HCT116 (cell line): Measurements from ENCODE around the gene ZNF536. TPM values are rescaled to one million over a fixed set of nuclear protein-coding genes. Genes with fewer than 3 reads are reported as not detected.

ENCODE experiments used
- ATAC-seq: fragments of 200-7000 bp; cut with Tn5 transposase; 2 replicates; pipeline ENCODE4 v1.9.1; 2020; ENCODE audit warnings: mild to moderate bottlenecking, moderate library complexity
- BruUV-seq: library from RNA; stranded (reverse); fragments of 400-500 nt; replicated peaks from 2 replicates; lab custom pipeline; 2021; lab: Mats Ljungman, UMichigan
- CTCF ChIA-PET: fragments of 300-600 bp; sonication (Branson Sonifier 250); formaldehyde crosslinking; loops from one replicate; lab custom pipeline; 2021; ENCODE audit warnings: antibody characterized with exemption; lab: Charles Lee
- POLR2A ChIA-PET: fragments of 300-600, 350-600 bp; sonication (Branson Sonifier 250); formaldehyde crosslinking; loops from one replicate; lab custom pipeline; 2021; ENCODE audit warnings: antibody characterized with exemption; lab: Charles Lee
- RAD21 ChIA-PET, 2 experiments: fragments of 300-600 bp; sonication (Branson Sonifier 250); formaldehyde crosslinking; loops; one replicate each; lab custom pipeline; 2023; ENCODE audit warnings: low total read pairs in 2 of 2; ENCODE audit not compliant: uncharacterized antibody in 2 of 2, unreplicated experiment in 2 of 2, low non-redundant PET in 1 of 2; lab: Charles Lee
- DNase-seq: peaks from one replicate; pipeline ENCODE4 v3.0.0-alpha.2; 2010; ENCODE audit warnings: low read depth, low spot score
- H2AFZ ChIP-seq: fragments of 200-600 bp; shearing (Covaris generic), sonication (generic); 2 replicates; pipeline ENCODE4 v1.6.1; 2017; ENCODE audit warnings: low read depth, mixed run types, mixed read lengths, antibody characterized with exemption, low read length; ENCODE audit not compliant: poor library complexity, severe bottlenecking
- H3K27ac ChIP-seq: 2 replicates; pipeline ENCODE4 v1.5.1; 2012; ENCODE audit warnings: low read depth, low read length
- H3K27me3 ChIP-seq: fragments of 200-600 bp; sonication (generic); 2 replicates; pipeline ENCODE4 v1.6.1; 2016; ENCODE audit warnings: mixed run types, low read length, mixed read lengths; ENCODE audit not compliant: insufficient read depth
- H3K36me3 ChIP-seq, 2 experiments: fragments of 200-500 bp in 1 of 2; fragments of 200-600 bp in 1 of 2; sonication (Bioruptor generic) in 1 of 2; sonication (generic) in 1 of 2; 2 replicates each; pipeline versions ENCODE4 v1.5.1 to v1.6.1; 2014 to 2016; ENCODE audit warnings: low read length in 2 of 2, inconsistent platforms in 1 of 2, mixed read lengths in 1 of 2, mixed run types in 1 of 2; ENCODE audit not compliant: insufficient read depth in 2 of 2, control insufficient read depth in 1 of 2
- H3K4me1 ChIP-seq, 2 experiments: fragments of 200-600 bp in 1 of 2; sonication (generic) in 1 of 2; 2 replicates each; pipeline versions ENCODE4 v1.5.1 to v1.6.1; 2012 to 2017; ENCODE audit warnings: low read length in 2 of 2, inconsistent platforms in 1 of 2, mild to moderate bottlenecking in 1 of 2, mixed read lengths in 1 of 2, mixed run types in 1 of 2, moderate library complexity in 1 of 2; ENCODE audit not compliant: insufficient read depth in 2 of 2, control insufficient read depth in 1 of 2
- H3K4me2 ChIP-seq: fragments of 200-600 bp; sonication (generic); 2 replicates; pipeline ENCODE4 v1.6.1; 2017; ENCODE audit warnings: mixed run types, low read length, mixed read lengths
- H3K4me3 ChIP-seq, 2 experiments: fragments of 200-600 bp in 1 of 2; sonication (generic) in 1 of 2; replicated peaks in 1 of 2; 2 replicates each; pipeline ENCODE4 v1.5.1; 2011 to 2016; ENCODE audit warnings: low read length in 2 of 2, control low read depth in 1 of 2, low read depth in 1 of 2, mild to moderate bottlenecking in 1 of 2, mixed read lengths in 1 of 2, mixed run types in 1 of 2
- H3K79me2 ChIP-seq: fragments of 200-600 bp; sonication (generic); 2 replicates; pipeline ENCODE4 v1.6.1; 2017; ENCODE audit warnings: mild to moderate bottlenecking, mixed run types, low read length, moderate library complexity, mixed read lengths; ENCODE audit not compliant: insufficient read depth
- H3K9ac ChIP-seq: fragments of 200-600 bp; sonication (generic); 2 replicates; pipeline ENCODE4 v1.6.1; 2016; ENCODE audit warnings: low read length, mixed read lengths
- H3K9me2 ChIP-seq: fragments of 200-600 bp; sonication (generic), shearing (Covaris generic); 2 replicates; pipeline ENCODE4 v1.6.1; 2017; ENCODE audit warnings: mixed run types, mild to moderate bottlenecking, moderate library complexity; ENCODE audit not compliant: insufficient read depth
- H3K9me3 ChIP-seq, 2 experiments: fragments of 200-500 bp in 1 of 2; fragments of 200-600 bp in 1 of 2; sonication (Bioruptor generic) in 1 of 2; sonication (generic) in 1 of 2; 2 replicates each; pipeline ENCODE4 v1.6.1; 2014 to 2017; ENCODE audit warnings: low read length in 2 of 2, mixed read lengths in 2 of 2, inconsistent platforms in 1 of 2, low read depth in 1 of 2, mild to moderate bottlenecking in 1 of 2, mixed run types in 1 of 2, moderate library complexity in 1 of 2; ENCODE audit not compliant: control insufficient read depth in 1 of 2, insufficient read depth in 1 of 2
- H4K20me1 ChIP-seq: fragments of 200-600 bp; sonication (generic), shearing (Covaris generic); 2 replicates; pipeline ENCODE4 v1.6.1; 2017; ENCODE audit warnings: mixed run types, mild to moderate bottlenecking, moderate library complexity; ENCODE audit not compliant: insufficient read depth
- ATF3 ChIP-seq: IDR thresholded peaks from 2 replicates; pipeline ENCODE4 v1.6.1; 2012
- CEBPB ChIP-seq: IDR thresholded peaks from 2 replicates; pipeline ENCODE4 v1.6.1; 2012; ENCODE audit warnings: low read depth
- CTCF ChIP-seq, 3 experiments: fragments of 200-600 bp in 1 of 3; sonication (generic) in 1 of 3; IDR thresholded peaks in 2 of 3; conservative IDR thresholded peaks in 1 of 3; 2 replicates each; pipeline ENCODE4 v1.5.1; 2012 to 2017; ENCODE audit warnings: low read depth in 2 of 3, low read length in 2 of 3, antibody characterized with exemption in 1 of 3, borderline replicate concordance in 1 of 3, control low read depth in 1 of 3, mild to moderate bottlenecking in 1 of 3, mixed read lengths in 1 of 3, mixed run types in 1 of 3, moderate library complexity in 1 of 3; ENCODE audit not compliant: insufficient read depth in 1 of 3
- ELF1 ChIP-seq: IDR thresholded peaks from 2 replicates; pipeline ENCODE4 v1.6.1; 2012; ENCODE audit warnings: low read depth, borderline replicate concordance
- EZH2 ChIP-seq: fragments of 200-600 bp; sonication (generic); IDR thresholded peaks from 2 replicates; pipeline ENCODE4 v1.6.1; 2017; ENCODE audit warnings: antibody characterized with exemption, mixed run types
- EZH2phosphoT487 ChIP-seq: fragments of 200-600 bp; IDR thresholded peaks from 2 replicates; pipeline ENCODE4 v1.6.1; 2018; ENCODE audit warnings: antibody characterized with exemption, borderline replicate concordance
- FOSL1 ChIP-seq: IDR thresholded peaks from 2 replicates; pipeline ENCODE4 v1.6.1; 2012; ENCODE audit warnings: low read depth
- JUND ChIP-seq: IDR thresholded peaks from 2 replicates; pipeline ENCODE4 v1.6.1; 2012
- MAX ChIP-seq: IDR thresholded peaks from 2 replicates; pipeline ENCODE4 v1.6.1; 2012
- POLR2A ChIP-seq: IDR thresholded peaks from 2 replicates; pipeline ENCODE4 v1.7.0; 2011; ENCODE audit warnings: borderline replicate concordance; ENCODE audit not compliant: insufficient read depth, insufficient read length; ENCODE audit errors: extremely low read depth
- POLR2AphosphoS5 ChIP-seq: IDR thresholded peaks from 2 replicates; pipeline ENCODE4 v1.6.1; 2011; ENCODE audit warnings: mild to moderate bottlenecking, low read depth, low read length, moderate library complexity
- RAD21 ChIP-seq: IDR thresholded peaks from 2 replicates; pipeline ENCODE4 v1.6.1; 2012; ENCODE audit warnings: low read depth, mild to moderate bottlenecking
- SIN3A ChIP-seq: IDR thresholded peaks from 2 replicates; pipeline ENCODE4 v1.6.1; 2012; ENCODE audit warnings: low read depth
- SP1 ChIP-seq: IDR thresholded peaks from 2 replicates; pipeline ENCODE4 v1.6.1; 2012; ENCODE audit warnings: low read depth
- SRF ChIP-seq: IDR thresholded peaks from 2 replicates; pipeline ENCODE4 v1.6.1; 2012; ENCODE audit warnings: low read depth
- TCF7L2 ChIP-seq: IDR thresholded peaks from 2 replicates; pipeline ENCODE4 v1.7.0; 2011; ENCODE audit warnings: borderline replicate concordance, inconsistent platforms; ENCODE audit not compliant: insufficient read depth, insufficient read length; ENCODE audit errors: extremely low read depth
- YY1 ChIP-seq: IDR thresholded peaks from 2 replicates; pipeline ENCODE4 v1.6.1; 2011; ENCODE audit warnings: low read length, low read depth, moderate library complexity, mild to moderate bottlenecking; ENCODE audit not compliant: insufficient replicate concordance; ENCODE audit errors: extremely low read depth
- ZFX ChIP-seq: fragments of 450-650 bp; IDR thresholded peaks from 2 replicates; pipeline ENCODE4 v1.6.1; 2017
- ZNF274 ChIP-seq: fragments of 200-500 bp; sonication (Bioruptor generic); IDR thresholded peaks from 2 replicates; pipeline ENCODE4 v1.6.1; 2014; ENCODE audit warnings: mild to moderate bottlenecking, low read depth, low read length, inconsistent platforms
- intact Hi-C: fragments of 100-400 bp; cut with micrococcal nuclease; formaldehyde crosslinking; loops from 2 replicates; pipeline ENCODE4 v1.10.0; 2022
- total RNA-seq: library from RNA; stranded (reverse); gene quantifications from one replicate; pipeline ENCODE4 v1.2.1, GENCODE V29; 2021; ENCODE audit not compliant: unreplicated experiment

The ZNF536 gene
- total RNA-seq, 1 experiment from 2014 or later = not detected

GRCh38 chr19:30355586-30355985 lies 16.6 kb upstream of the ZNF536 start:
- no peak overlapping the region for H3K9ac ChIP-seq
- ATAC-seq = no peak
- H3K36me3 ChIP-seq = no peaks in the 10 kb centered on the region
- no peak overlapping the region for H3K4me2 ChIP-seq
- no peak overlapping the region for H2AFZ ChIP-seq
- no peak overlapping the region for H3K27ac ChIP-seq
- no peaks in the 10 kb centered on the region for H3K9me3 ChIP-seq
- H4K20me1 ChIP-seq = no peaks in the 10 kb centered on the region
- ChIA-PET CTCF (no interaction called here), RAD21 (no interaction called here), POLR2A (no interaction called here)
- H3K27me3 ChIP-seq = peaks cover 27% of the 10 kb centered on the region
- no peak overlapping the region for H3K4me3 ChIP-seq
- intact Hi-C loops = no loop called here
- DNase-seq = no peak
- TF ChIP-seq MAX (no peak), YY1 (no peak), CEBPB (no peak), ATF3 (no peak), EZH2 (no peak), ZFX (no peak), ZNF274 (no peak), JUND (no peak), EZH2phosphoT487 (no peak)
- no TSS peak for BruUV-seq
- no peaks in the 10 kb centered on the region for H3K79me2 ChIP-seq
- no peaks in the 10 kb centered on the region for H3K4me1 ChIP-seq
- no peaks in the 10 kb centered on the region for H3K9me2 ChIP-seq

- CTCF ChIA-PET = no interaction called here
- no peak overlapping the region for H3K27ac ChIP-seq
- ATAC-seq = no peak
- TF ChIP-seq MAX (no peak), RAD21 (no peak), CTCF (IDR thresholded peaks at IDR 0.05 in 2 of 3, conservative IDR thresholded peaks at IDR 0.05 in 1 of 3; ENCODE audit: borderline replicate concordance in 1 of 3, insufficient read depth in 1 of 3, low read depth in 2 of 3, low read length in 2 of 3) (no peak), ATF3 (no peak), FOSL1 (no peak), POLR2AphosphoS5 (no peak), ELF1 (no peak), SIN3A (no peak), EZH2 (no peak), SRF (no peak), SP1 (no peak), CEBPB (no peak), TCF7L2 (no peak), EZH2phosphoT487 (no peak), POLR2A (no peak), ZFX (no peak)
Measured at GRCh38 chr19:30356951-30357579, 15.1 kb upstream of the ZNF536 start.

More at GRCh38 chr19:30356951-30357579, 15.1 kb upstream of the ZNF536 start:
- no peaks in the 10 kb centered on the region for H3K9me3 ChIP-seq
- no peaks in the 10 kb centered on the region for H3K9me2 ChIP-seq
- H3K79me2 ChIP-seq = no peaks in the 10 kb centered on the region
- intact Hi-C loops = no loop called here
- peaks cover 19% of the 10 kb centered on the region for H3K27me3 ChIP-seq
- H2AFZ ChIP-seq = no peak overlapping the region
- H3K36me3 ChIP-seq = no peaks in the 10 kb centered on the region
- H4K20me1 ChIP-seq = no peaks in the 10 kb centered on the region
- H3K9ac ChIP-seq = no peak overlapping the region
- POLR2A ChIA-PET = no interaction called here
- no peak for DNase-seq
- no TSS peak for BruUV-seq
- RAD21 ChIA-PET = no interaction called here
- H3K4me1 ChIP-seq = no peaks in the 10 kb centered on the region
- no peak overlapping the region for H3K4me2 ChIP-seq
- no peak overlapping the region for H3K4me3 ChIP-seq
